ENCODE measurements around the gene RAX2. TPM values are rescaled to one million over a fixed set of nuclear protein-coding genes. Genes with fewer than 3 reads are reported as not detected.
A peak's percentile ranks its signal among the peaks of the same experiment; 100 is the strongest.

The RAX2 gene
- total RNA-seq, 2 experiments from 2014 or later = not detected

GRCh38 chr19:3722443-3723109, 49.5 kb downstream of the RAX2 start:
- DNase-seq = no peak
- Mint-ChIP-seq H3K4me1 (peaks cover 11% of the 10 kb centered on the region), H3K27me3 (peaks cover 43% of the 10 kb centered on the region), H3K27ac (no peak overlapping the region), H3K4me3 (peak overlapping the region; percentile 32), H3K36me3 (no peaks in the 10 kb centered on the region), H3K9me3 (no peaks in the 10 kb centered on the region)

GRCh38 chr19:3721887-3722442, 50.1 kb downstream of the RAX2 start:
- Mint-ChIP-seq H3K36me3 (no peaks in the 10 kb centered on the region), H3K27ac (no peak overlapping the region), H3K4me3 (peak overlapping the region; percentile 32), H3K9me3 (no peaks in the 10 kb centered on the region), H3K27me3 (peaks cover 43% of the 10 kb centered on the region), H3K4me1 (peaks cover 11% of the 10 kb centered on the region)
- DNase-seq = no peak

- Mint-ChIP-seq H3K4me3 (peak overlapping the region; percentile 40), H3K27ac (no peak overlapping the region), H3K9me3 (no peaks in the 10 kb centered on the region), H3K4me1 (peaks cover 11% of the 10 kb centered on the region), H3K36me3 (no peaks in the 10 kb centered on the region), H3K27me3 (peaks cover 43% of the 10 kb centered on the region)
- DNase-seq = peak; percentile 89
Measured at GRCh38 chr19:3721131-3721886, 50.7 kb downstream of the RAX2 start.

- no peaks in the 10 kb centered on the region for H3K9me3 Mint-ChIP-seq
- no peaks in the 10 kb centered on the region for H3K36me3 Mint-ChIP-seq
- no peak overlapping the region for H3K4me3 Mint-ChIP-seq
- peaks cover 43% of the 10 kb centered on the region for H3K27me3 Mint-ChIP-seq
- H3K27ac Mint-ChIP-seq = no peak overlapping the region
- peaks cover 11% of the 10 kb centered on the region for H3K4me1 Mint-ChIP-seq
- no peak for DNase-seq
Measured at GRCh38 chr19:3720349-3720917, 51.6 kb downstream of the RAX2 start.

- H3K36me3 Mint-ChIP-seq = no peaks in the 10 kb centered on the region
- H3K27me3 Mint-ChIP-seq = peaks cover 43% of the 10 kb centered on the region
- H3K4me3 Mint-ChIP-seq = no peak overlapping the region
- no peak for DNase-seq
- H3K27ac Mint-ChIP-seq = no peak overlapping the region
- no peaks in the 10 kb centered on the region for H3K9me3 Mint-ChIP-seq
- H3K4me1 Mint-ChIP-seq = peaks cover 7% of the 10 kb centered on the region
Measured at GRCh38 chr19:3719868-3720267, 52.2 kb downstream of the RAX2 start.

Other genes with a start within 250 kb of the RAX2 start
- 1 to 10 TPM; 1.2 to 2.2 TPM for gene TEKTIP1, start 233.1 kb downstream of the RAX2 start, total RNA-seq
- 10 to 100 TPM; 73.2 to 76.1 TPM for gene MFSD12, start 214.6 kb downstream of the RAX2 start, total RNA-seq
- gene HMG20B, start 199.3 kb downstream of the RAX2 start, total RNA-seq = 10 to 100 TPM; 37.1 to 41.6 TPM
- under 1 TPM; 0.32 to 0.43 TPM for gene GIPC3, start 186.8 kb downstream of the RAX2 start, total RNA-seq
- gene TBXA2R, start 165.4 kb downstream of the RAX2 start, total RNA-seq = 1 to 10 TPM; 2.8 to 3.1 TPM
- 10 to 100 TPM; 33.0 to 34.4 TPM for gene CACTIN, start 145.4 kb downstream of the RAX2 start, total RNA-seq
- 10 to 100 TPM; 12.9 to 14.8 TPM for gene PIP5K1C, start 71.8 kb downstream of the RAX2 start, total RNA-seq
- gene TJP3, start 63.8 kb downstream of the RAX2 start, total RNA-seq = under 1 TPM; 0.24 to 0.39 TPM
- 10 to 100 TPM; 21.4 to 21.9 TPM for gene APBA3, start 10.5 kb downstream of the RAX2 start, total RNA-seq
- 10 to 100 TPM; 76.9 to 81.5 TPM for gene MRPL54, start 9.5 kb downstream of the RAX2 start, total RNA-seq
- gene MATK, start 14.2 kb upstream of the RAX2 start, total RNA-seq = 10 to 100 TPM; 32.1 to 33.8 TPM
- under 1 TPM; 0.54 to 0.84 TPM for gene ZFR2, start 96.8 kb upstream of the RAX2 start, total RNA-seq
- not detected for gene ATCAY, start 108.5 kb upstream of the RAX2 start, total RNA-seq
- not detected for gene NMRK2, start 160.8 kb upstream of the RAX2 start, total RNA-seq
- 10 to 100 TPM; 31.6 to 32.2 TPM for gene DAPK3, start 198.9 kb upstream of the RAX2 start, total RNA-seq
- 1,000 to 10,000 TPM; 3,340 to 3,392 TPM for gene EEF2, start 213.2 kb upstream of the RAX2 start, total RNA-seq
- 10 to 100 TPM; 24.0 to 26.3 TPM for gene PIAS4, start 235.5 kb upstream of the RAX2 start, total RNA-seq

All from activated naive CD8-positive, alpha-beta T cell treated with anti-CD3 and anti-CD28 coated beads for 36 hours (primary cell).